CD4-positive, alpha-beta T cell treated with Interleukin-12 subunit alpha and Interleukin-12 subunit beta, for 1 hour (primary cell): ENCODE measurements around the gene PURB.
"Not testable (repeated sequence)": the region's sequence is repeated elsewhere in the genome, so short reads cannot be mapped to it uniquely, and the experiment has no call there.

Experiments used
- DNase-seq: peaks from one replicate; pipeline ENCODE4 v3.0.0-alpha.2; 2020

The PURB gene

GRCh38 chr7:44885394-44886317 lies at the start of gene PURB:
Gene PURB, minus strand, starts transcription at chr7:44885530. Its CDS starts 182 bp downstream, at chr7:44885348.
- peak; percentile 98 for DNase-seq

DNA sequence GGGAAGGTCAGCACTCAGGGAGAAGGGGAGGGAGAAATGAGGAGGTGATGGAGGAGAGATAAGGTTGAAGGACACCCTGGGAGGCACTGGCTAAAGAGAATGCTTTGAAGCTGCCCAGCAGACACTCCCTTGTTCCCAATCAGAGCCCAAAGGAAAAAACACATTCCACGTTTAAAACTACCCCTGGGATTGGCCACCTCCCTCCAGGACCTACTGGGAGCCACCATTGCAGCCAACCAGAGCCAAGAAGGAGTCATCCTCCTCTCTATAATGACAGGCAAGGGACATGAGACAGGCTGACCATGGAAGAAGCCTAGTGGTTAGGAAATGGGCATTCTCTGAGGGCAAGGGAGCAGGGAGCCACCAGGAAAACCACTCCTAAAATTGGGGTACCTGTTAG lies 49.7 kb upstream of the PURB start:
- no peak for DNase-seq

DNA sequence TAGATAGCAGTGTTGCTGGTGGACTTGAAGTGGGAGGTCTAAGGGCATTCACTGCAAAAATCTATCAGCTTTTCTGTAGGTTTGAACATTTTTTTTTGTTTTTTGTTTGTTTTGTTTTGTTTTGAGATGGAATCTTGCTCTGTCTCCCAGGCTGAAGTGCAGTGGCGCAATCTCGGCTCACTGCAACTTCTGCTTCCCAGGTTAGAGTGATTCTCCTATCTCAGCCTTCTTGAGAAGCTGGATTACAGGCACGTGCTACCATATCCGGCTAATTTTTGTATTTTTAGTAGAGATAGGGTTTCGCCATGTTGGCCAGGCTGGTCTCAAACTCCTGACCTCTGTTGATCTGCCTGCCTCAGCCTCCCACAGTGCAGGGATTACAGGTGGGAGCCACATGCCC lies 49.2 kb upstream of the PURB start:
- DNase-seq = not testable (repeated sequence)

DNA sequence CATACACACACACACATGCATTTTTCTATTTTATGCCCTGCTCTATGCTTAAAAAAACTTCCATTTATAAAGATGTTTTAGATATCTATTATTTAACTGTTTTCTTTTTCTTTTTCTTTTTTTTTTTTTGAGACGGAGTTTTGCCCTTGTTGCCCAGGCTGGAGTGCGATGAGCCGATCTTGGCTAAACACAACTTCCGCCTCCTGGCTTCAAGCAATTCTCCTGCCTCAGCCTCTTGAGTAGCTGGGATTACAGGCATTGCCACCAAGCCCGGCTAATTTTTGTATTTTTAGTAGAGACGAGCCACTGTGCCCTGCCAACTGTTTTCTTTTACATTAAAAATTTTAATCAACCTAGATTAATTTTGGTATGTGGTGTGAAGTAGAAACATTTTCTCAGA lies 45.6 kb upstream of the PURB start:
- DNase-seq = no peak

DNA sequence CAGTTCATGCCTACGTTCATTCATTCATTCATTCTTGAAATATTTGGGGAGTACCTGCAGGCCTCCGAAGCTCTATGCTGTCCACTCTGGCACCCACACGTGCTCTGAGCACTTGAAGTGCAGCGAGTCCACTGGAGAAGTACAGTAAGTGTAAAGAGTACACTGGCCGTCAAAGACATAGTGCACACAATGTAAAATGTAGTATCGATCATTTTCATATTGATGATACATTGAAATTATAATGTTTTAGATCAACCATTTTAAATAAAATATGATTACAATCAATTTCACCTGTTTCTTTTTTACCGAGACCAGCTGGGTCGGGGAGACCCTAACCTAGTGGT lies 37.0 kb upstream of the PURB start:
- DNase-seq = no peak

GRCh38 chr7:44921607-44922350 lies 36.4 kb upstream of the PURB start:
- DNase-seq = peak; percentile 90

DNA sequence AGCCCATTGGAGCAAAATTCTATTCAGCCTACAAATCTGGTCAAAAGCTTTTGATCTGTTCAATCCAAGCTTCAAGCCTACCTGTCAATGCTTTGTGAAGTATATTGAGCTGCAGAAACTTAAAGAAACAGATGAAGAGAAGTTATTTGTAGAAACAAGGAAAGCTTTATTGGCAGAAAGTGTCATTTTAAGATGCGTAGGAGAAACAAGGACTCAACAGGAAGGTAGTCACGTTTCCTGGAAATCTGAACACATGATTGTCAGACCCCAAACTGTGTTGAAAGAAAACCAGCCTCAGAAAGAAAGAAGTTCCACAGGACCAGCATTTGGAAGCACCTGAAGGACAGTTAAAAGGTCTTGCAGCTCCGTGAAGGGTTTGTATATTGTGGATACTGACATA lies 34.8 kb upstream of the PURB start:
- no peak for DNase-seq

DNA sequence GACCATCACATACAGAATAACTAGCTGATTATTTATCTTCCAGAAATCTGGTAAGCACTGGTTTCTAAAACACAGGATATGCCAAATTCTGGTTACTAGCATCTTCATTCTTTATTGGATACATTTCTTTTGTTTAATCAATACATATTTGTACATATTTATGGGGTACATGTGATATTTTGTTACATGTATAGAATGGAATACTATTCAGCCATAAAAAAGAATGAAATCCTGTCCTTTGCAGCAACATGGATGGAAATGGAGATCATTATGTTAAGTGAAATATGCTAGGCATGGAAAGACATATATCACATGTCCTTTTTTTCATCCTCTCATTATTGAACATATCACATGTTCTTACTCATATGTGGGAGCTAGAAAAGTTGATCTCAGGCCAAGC lies 32.7 kb upstream of the PURB start:
- no peak for DNase-seq

DNA sequence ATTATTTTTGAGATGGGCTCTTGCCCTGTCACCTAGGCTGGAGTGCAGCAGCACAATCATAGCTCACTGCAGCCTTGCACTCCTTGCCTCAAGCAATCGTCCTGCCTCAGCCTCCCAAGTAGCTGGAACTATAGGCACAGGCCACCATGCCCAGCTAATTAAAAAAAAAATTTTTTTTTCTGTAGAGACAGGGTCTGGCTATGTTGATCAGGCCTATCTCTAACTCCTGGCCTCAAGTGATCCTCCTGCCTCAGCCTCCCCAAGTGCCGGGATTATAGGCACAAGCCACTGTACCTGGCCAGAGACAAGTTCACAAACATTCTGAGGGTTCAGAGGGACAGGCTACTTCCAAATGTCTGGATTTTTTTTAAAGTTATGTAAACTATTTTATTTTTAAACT lies 32.1 kb upstream of the PURB start:
- no peak for DNase-seq

DNA sequence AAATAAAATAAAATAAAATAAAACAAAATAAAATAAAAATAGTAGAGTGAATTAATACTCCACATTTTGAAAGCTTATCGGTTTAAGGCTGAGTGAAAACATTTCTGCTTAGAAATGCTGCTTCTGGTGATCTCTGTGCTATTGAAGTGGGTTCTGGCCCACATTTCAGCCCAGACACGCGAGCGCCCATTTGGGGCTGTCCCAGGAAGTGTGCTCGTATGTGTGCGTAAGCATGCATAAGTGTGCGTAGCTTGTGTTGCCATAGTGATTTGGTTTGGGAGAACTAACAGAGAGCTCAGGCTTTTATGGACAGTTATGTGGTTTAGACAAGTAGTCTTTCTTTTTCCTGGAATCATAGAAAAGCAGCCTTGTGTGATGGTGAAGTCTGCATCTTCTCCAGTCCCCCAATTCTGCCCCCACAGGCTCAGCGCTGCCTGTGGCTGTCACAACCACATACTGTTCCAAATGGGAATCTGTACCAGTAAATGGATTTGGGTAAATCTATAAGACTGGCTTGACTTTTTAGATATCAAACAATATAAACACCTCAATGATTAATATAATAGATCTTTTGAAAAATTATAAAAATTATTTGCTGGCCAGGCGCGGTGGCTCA lies 29.8 kb upstream of the PURB start:
- peak; percentile 80 for DNase-seq

- DNase-seq = no peak
Observed at GRCh38 chr7:44912775-44913347, 27.5 kb upstream of the PURB start.

DNA sequence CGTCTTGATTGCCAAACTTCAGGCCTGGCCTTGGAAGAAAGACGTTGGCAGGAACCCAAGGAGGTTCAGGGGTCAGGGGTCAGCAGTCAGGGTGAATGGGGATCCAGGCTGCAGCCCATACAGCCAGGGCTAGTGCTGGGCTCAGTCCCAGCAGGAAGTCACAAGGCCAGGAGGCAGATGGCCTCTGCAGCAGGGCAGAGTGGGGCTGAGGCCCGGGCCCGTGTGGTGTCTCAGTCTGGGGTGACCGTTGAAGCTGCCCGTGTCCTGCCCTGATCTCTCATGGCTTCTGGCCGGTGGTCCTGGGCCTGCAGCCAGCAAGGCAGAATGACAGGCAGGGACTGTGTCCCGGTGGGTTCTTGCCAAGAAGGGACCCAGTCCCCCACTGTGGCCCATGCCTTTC lies 26.6 kb upstream of the PURB start:
- DNase-seq = no peak

DNA sequence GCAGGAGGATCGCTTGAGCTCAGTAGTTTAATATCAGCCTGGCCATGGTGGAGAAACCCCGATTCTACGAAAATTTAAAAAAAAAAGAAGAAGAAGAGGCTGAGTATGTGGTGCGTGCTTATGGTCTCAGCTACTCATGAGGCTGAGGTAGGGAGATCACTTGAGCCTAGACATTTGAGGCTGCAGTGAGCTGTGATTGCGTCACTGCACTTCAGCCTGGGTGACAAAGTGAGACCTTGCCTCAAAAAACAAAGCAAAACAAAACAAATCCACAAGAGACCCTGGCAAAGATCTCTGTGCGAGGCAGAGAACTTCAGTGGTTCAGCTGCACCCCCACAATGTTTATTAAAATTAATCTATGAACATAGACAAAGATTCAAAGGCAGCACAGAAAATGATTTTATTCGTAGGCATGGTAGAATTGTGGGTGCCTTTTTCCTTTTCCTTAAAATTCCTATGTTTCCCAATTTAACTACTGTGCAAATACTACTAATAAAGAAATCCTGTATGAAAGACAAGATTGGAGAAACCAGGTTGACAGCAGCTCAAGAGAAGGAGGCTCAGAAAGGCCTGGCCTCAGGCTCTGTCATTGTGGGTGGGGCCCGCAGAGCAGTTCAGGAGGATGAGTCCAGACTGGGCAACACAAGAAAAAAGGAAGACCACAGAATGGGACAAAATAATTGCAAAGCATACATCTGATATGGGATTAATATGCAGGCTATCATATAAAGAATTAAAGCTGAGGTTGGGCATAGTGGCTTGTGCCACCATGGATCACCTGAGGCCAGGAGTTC lies 24.5 kb upstream of the PURB start:
- DNase-seq = no peak

DNA sequence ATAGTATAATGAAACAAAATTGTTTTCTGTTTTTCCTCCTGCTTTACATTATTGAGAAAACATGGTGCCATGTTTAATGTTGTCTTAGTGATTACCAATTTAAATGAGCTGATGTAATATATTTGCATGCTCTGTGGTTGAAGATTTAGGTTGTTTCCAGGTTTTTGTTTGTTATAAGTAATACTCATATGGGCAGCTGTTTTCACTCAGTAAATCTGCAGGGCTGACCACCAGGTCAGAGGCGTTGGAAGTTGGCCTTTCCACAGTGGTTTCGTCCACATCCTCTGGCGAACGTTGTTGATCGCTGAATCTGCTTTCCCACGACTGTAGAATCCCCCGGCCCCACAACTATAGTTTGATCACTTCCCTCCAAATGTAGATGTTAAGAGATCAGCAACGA lies 21.6 kb upstream of the PURB start:
- DNase-seq = no peak

DNA sequence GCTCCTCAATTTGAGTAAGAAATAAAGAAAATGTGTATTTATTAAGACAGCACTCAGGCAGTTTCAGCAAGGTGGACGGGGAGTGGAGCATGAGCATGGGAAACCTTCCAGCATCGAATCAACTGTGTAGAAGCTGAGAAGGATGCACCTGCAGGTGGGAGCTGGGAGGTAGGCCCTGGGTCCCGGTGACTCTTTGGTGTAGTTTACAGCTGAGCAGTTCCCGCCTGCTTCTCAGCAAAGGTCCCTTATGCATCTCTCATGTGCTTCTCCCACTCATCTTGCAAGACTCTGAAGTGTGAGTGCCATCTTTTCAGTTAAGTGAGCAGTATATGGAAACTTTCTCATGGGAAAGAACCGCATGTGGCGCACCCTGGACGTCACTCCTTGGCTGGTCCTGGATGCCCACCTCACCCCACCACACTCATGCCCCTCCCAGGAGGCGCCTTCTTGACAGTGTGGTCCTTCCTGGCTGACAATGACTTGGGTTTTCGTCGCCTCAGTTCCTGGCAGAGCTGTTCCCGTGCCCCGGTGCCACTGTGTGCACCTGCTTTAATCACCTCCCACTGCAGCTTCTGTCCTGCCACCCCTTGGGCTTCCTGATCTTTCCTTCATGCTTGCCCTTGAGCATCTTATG lies 19.8 kb upstream of the PURB start:
- no peak for DNase-seq

DNA sequence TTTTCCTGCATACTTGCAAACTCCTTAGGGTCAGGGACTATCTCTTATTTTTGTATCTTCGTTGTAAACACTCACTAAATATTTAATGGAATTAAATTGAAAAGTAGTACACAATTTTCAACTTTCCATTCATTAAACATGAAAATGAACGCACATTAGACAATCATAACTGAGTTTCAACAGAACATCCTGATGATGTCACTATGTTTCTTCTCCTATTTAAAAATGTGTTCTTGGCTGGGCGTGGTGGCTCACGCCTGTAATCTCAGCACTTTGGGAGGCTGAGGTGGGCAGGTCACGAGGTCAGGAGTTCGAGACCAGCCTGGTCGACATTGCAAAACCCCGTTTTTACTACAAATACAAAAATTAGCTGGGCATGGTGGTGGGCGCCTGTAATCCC lies 14.1 kb upstream of the PURB start:
- no peak for DNase-seq

- DNase-seq = no peak
Observed at GRCh38 chr7:44898039-44898438, 12.7 kb upstream of the PURB start.

DNA sequence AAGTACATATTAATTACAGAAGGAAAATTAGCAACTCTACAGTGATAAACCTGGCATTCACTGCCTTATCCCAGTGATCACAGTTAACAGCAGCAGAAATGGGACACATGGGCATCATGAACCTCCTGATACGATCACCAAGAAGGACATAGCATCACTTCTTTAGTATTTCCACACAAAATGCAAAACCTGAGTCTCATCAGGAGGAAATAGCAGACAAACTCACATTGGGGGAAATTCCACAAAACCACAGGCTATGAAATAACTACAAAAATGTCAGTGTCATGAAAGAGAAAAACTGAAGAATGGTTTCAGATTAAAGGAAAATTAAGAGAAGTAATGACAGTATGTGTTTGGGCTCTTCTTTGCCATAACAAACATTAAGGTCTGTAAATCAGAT lies 12.0 kb upstream of the PURB start:
- DNase-seq = no peak

- DNase-seq = no peak
Observed at GRCh38 chr7:44894888-44895580, 9.7 kb upstream of the PURB start.

DNA sequence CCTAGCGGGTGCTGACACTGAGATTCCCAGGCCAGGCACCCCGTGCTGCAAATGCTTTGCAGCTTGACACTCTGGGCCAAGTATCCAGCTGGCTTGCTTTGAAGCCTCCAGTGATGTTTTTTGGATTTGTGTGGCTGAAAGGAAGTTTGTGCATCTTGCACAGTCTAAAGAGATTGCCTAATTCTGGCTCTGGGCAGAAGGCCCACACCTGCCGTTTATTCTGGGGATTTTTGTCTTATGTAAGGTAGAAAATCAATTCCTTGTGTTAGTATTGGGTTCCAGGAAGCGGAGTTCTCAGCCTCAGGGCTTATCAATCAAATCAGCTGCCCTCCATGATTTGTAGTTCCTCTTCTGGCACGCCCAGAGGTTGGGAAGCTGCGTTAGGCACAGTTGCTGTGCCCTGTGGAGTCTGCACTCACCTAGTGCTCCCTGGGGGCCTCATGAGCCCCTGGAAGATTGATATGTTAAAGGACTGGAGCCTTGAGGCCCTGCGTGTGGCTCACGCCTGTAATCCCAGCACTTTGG lies 8.4 kb upstream of the PURB start:
- DNase-seq = no peak

- DNase-seq = no peak
Observed at GRCh38 chr7:44891791-44892190, 6.5 kb upstream of the PURB start.
